Suppressor macrophage treated with lipopolysaccharide for 4 hours (primary cell): ENCODE results near the gene UPK1B.
"Not testable (repeated sequence)": the region's sequence is repeated elsewhere in the genome, so short reads cannot be mapped to it uniquely, and the experiment has no call there.

Source experiments
- DNase-seq: peaks from one replicate; pipeline ENCODE4 v3.0.0-alpha.2; 2020

UPK1B gene

DNA sequence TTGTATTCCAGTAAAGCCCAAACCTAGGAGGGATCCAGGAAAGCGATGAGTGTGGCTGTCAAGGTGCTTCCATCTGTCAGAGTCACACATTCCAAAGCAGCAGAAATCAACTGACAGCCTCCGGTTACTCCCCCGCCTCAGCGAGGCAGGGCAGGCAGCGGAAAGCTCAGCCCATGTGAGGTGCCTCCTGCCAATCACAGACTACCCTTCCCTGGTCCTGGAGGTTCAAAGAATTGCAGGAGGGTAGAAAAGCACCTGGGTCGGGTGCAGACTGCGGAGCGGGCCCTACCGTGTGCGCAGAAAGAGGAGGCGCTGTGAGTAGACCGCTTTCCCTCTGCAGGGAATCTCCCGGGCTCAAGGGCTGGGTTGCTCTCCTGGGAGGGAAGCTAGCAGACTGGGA, at the start of gene UPK1B:
Gene UPK1B, plus strand, starts transcription at position 274 of the 400 bp plus-strand sequence. CDS start 13,144 bp downstream, outside the sequence.
- DNase-seq: no peak

DNA sequence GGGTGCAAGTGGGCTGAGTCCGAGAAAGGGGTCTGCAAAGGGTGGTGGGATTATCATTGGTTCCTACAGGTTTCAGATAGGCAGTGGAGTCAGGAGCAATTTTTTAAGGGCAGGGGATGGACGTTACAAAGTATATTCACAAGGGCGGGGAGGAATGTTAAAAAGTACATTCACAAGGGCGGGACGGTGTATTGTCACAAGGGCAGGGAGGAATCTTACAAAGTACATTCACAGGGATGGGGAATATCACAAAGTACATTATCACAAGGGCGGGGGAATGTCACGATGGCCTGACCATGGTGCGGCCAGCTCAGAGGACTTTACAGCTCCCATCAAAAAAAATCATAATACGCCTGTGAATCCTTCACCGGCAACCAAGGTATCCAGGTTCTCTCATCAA, 48.1 kb upstream of the UPK1B start:
- DNase-seq: no peak

DNA sequence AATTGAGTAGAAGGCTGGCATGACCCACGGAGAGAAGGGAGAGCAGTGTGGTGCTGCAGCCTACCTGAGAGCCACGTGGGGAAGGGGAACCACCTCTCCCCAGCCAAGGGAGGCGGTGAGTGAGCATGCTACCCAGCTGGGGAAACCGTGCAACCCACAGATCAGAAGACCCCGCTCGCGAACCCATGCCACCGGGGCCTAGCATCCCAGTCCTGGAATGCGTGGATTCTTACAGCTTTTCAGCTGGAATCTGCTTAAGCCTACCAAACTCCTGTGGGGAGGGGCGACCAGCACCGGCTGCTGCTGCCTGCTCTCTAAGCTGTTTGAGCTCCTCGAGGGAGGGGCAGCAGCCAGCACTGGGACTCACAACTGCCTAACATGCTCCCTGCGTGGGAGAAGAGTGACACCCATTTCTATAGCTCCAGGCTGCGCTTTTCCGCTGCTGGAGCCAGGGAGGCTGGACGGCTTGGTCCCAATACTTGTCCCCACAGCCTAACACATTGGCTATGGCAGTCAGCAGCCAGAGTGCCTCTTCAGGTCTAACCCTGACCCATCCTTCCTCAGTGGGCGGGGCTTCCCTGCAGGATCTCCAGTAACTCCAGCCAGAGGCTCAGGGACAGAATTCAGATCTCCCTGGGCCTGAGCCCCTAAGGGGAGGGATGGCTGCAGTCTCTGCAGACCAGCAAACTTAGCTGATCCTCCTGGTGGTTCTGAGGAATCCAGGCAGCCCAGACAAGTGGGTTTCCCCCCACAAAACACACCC, 47.5 kb upstream of the UPK1B start:
- DNase-seq: no peak

DNA sequence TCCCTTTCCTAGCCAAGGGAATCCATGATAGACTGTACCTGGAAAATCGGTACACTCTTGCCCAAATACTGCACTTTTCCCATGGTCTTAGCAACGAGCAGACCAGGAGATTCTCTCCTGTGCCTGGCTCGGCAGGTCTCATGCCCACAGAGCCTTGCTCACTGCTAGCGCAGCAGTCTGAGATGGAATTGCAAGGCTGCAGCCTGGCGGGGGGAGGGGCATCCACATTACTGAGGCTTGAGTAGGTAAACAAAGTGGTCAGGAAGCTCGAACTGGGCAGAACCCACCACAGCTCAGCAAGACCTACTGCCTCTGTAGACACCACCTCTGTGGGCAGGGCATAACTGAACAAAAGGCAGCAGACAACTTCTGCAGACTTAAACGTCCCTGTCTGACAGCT, 43.1 kb upstream of the UPK1B start:
- DNase-seq: not testable (repeated sequence)

DNA sequence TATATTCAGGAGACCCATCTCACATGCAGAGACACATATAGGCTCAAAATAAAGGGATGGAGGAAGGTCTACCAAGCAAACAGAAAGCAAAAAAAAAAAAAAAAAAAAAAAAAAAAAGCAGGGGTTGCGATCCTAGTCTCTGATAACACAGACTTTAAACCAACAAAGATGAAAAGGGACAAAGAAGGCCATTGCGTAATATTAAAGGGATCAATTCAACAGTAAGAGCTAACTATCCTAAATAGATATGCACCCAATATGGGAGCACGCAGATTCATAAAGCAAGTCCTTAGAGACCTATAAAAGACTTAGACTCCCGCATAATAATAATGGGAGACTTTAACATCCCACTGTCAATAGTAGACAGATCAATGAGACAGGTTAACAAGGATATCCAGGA, 41.1 kb upstream of the UPK1B start:
- not testable (repeated sequence) for DNase-seq

DNA sequence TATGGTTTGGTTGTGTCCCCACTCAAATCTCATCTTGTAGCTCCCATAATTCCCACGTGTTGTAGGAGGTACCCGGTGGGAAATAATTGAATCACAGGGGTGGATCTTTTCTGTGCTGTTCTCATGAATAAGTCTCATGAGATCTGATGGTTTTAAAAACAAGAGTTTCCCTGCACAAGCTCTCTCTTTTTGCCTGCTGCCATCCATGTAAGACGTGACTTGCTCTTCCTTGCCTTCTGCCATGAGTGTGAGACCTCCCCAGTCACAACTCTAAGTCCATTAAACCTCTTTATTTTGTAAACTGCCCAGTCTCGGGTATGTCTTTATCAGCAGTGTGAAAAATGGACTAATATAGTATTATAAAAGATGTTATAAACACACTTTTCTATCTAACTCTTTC, 34.0 kb upstream of the UPK1B start:
- DNase-seq: not testable (repeated sequence)

DNA sequence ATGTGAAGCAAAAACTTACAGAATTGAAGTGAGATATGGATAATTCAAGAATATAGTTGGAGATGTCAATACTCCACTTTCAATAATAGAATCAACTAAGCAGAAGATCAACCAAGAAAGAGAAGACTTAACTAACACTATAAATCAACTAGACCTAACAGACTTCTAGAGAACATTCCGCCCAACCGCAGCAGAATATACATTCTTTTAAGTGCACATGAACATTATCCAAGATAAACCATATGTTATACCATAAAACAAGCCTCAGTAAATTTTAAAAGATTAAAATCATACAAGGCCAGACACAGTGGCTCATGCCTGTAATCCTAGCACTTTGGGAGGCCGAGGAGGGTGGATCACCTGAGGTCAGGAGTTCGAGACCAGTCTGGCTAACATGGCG, 32.9 kb upstream of the UPK1B start:
- no peak for DNase-seq

DNA sequence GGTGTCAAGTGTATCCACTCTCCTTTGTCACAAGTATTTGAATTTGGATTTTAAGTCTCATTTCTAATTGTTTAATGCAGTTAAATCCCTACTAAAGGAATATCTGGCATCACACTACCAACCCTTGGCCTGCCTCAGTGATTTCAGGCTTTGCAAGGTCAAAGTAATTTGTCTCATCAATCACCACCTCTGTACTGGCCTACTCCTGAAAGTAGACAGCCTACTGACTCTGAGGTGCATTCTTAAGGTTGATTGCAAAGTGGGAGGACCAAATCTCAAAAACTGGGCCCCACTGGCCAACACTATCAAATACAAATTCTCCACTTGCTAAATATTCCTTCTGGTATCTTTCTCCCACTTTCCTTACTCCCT, 28.3 kb upstream of the UPK1B start:
- no peak for DNase-seq

DNA sequence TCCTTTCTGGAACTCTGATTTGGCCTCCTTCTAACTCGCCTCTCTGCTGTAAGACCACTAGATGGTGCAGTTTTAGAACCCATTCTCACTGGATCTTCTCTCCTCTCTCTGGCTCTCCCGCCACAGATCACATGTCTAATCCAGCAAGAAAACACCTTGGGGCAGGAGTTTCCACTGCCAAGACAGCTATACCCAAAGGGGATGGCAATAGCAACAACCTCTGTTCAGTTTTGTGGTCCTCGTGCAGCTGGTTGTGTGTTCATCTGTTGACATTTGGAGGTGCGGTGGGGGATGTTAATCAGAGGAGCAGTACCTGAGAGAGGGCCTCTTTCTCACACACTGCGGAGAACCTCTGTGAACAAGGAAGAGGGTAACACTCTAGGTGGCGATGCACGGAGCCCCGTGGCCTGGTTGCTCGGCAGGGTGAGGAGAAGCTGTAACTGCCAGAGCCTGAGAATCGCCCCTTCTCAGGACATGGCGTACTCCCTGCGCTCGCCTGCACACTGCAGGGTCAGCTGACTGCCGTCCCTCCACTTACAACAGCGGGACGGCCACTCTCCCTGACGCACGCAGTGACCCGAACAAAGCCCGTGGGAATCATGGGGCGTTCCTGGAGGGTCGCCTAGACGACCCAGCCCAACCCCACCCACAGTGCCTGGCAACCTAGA, 27.8 kb upstream of the UPK1B start, which contains the start of gene TEX55:
Gene TEX55, plus strand, starts transcription at position 666 of the 668 bp plus-strand sequence. CDS start 25 bp downstream, outside the sequence.
- peak; percentile 34 for DNase-seq

DNA sequence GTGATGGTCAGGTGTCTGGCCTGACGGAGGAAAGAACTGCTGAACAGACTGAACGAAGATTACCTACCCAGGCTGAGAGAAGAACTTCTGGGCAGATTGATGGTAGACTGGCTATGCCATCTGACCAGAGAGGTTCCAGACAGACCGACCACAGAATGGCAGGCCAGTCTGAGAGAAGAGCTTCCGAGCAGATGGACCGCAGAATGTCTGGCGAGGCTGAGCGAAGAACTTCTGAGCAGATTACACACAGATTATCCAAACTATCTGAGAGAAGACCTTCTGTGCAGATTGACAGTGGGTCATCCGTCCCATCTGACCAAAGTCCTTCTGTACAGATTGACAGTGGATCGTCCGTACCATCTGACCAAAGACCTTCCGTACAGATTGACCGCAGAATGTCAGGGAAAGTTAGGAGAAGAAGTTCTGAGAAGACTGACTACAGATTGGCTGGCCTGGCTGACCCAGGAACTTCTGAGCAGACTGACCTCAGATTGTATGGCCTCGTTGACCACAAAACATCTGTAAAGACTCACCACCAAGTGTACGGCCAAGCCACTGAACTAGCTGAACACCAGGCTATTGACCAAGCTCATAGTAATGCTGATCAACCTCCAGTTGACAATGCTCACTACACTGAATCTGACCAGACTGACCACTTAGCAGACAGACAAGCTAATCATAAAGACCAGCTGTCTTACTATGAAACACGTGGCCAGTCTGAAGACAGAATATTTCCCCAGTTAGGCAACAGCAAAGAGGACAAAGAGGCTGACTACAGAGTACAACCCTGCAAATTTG, 26.6 kb upstream of the UPK1B start:
- DNase-seq: no peak

DNA sequence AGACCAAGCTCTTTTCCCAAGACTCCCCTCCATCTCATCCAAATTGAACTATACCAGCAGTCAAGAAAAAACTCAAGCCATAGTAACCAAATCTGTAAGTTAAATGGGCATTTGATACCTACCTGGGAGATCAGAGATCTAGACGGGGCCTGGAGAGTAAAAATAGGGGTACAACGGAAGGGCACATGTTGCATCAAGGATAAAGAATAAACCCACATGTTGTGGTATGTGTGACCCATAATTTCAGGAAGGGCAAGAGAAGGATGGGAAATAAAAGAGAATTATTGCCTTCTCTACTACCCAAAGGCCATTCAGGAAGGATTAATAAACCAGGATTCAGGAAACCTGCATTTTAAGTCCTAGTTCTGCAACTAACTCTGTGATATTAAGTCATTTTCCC, 25.9 kb upstream of the UPK1B start:
- no peak for DNase-seq

DNA sequence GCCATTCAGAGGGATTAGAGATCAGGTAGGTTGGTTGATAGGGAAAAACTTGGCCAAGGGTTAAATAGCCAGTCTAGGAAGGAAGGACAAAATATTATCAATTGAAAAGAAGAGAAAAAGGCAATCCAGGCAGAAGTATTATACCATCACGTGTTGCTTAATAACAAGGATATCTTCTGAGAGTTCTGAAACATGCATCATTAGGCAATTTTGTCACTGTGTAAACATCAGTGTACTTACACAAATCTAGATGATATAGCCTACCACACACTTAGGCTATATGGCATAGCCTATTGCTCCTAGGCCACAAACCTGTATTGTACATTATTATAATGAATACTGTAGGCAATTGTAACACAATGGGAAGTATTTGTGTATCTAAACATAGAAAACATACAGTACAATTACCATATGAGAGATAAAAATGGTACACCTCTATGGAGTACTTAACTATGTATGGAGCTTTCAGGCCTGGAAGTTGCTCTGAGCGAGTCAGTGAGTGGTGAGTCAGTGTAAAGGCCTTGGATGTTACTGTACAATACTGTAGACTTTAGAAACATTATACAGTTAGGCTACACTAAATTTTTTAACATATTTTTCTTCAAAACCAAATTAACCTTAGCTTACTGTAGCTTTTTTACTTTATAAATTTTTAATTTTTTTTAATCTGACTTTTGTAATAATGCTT, 24.8 kb upstream of the UPK1B start:
- DNase-seq: no peak

DNA sequence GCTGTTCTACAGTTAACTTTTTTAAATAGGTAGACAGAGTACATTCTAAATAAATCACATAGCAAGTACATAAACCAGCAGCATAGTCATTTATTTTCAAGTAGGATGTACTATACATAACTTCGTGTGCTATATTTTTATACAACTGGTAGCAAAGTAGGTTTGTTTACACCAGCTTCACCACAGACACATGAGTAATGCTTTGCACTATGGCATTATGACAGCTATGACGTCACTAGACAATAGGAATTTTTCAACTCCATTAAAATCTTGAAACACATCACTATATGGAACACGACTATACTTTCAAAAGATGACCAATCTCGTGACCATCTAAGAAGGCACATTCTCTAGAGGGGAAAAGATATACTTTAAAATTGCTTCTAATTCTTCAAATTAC, 23.9 kb upstream of the UPK1B start:
- DNase-seq: no peak

DNA sequence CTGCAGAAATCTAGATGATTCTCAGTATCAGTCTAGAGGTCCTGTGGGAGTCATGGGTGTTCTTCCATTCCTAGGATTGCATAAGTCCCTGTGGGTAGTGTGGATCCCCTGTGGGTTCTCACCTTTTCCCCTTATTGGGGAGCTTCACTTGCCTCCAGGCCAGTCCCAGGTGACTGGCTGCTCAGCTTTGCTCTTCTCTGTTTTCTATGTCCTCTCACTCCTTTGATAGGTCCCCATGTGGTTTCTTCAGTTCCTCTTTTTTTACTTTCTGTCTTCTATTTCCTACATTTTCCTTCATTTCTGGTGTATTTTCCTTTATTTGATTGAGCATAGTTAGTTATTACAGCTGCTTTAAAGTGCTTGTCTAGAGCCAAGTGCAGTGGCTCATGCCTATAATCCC, 16.5 kb upstream of the UPK1B start:
- DNase-seq: no peak

DNA sequence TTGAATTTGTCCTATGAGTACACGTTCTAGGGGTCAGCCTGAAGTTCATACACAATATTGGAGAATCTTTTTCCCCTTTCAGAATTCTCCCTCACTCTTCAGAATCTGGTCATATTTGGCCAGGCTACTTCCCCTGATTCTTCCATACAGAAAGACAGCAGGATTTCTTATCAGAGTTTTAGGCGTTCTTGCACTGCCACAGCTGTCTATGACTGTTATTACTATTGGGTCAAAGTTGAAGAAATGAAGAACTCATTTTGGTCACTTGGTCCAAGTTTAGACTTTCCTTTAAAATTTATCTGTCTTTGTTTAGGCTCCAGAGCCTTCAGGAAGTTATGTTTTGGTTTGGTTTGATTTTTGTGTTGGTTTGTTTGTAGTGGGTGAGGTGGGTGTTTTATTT, 15.4 kb upstream of the UPK1B start:
- DNase-seq: no peak

DNA sequence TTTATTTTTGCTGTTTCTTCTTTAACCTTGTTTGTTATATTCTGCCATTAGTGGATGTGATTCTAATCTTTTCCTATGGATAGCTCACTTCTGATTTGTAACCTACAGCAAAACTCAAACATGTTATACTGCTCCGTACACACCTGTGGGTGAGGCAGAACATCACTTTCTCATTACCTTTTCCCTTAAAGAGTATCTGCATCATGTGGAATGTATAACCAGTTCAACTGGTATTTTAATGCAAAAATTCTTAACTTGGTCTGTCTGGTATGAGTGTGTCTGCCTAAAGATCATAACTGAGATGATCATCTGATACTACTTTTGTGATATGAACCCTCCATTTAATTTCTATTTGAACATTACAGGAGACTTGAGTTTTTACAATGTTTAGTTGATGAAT, 13.0 kb upstream of the UPK1B start:
- DNase-seq: no peak

DNA sequence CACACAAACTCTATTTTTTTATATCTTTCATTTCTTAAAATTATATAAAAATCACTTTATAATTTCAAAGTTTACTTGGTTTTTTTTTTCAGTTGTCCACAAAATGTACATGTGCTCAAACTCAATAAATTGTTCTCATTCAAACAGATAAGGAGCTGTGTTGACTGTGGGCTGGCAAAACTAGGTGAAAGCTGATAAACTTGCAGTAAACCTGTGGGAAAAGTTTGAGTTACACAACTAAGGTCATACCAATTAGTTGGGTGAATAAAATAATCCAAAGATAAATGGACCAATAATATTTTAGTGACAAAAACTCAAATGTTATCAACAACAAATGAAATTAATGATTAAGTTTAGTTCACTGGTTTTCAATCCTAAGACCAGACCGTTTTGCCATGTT, 12.6 kb upstream of the UPK1B start:
- DNase-seq: no peak

DNA sequence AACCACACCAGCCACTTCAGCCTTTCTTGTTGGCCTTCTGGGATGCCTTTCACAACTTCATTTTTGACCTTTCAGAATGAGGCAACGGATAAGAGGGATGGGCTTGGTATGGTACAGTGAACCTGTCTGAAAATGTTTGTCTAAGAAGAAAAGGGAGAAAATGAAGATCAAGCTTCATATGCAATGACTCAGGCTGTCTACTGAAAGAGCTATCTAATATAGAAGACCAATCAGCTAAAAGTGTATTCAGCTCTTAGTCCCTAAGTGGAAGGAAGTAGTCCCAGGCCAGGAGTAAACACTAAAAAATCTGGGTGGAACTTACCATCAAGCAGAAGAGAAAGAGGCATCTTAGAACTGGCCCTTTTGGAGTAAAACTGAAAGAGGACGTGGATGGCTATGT, 12.2 kb upstream of the UPK1B start:
- DNase-seq: no peak

DNA sequence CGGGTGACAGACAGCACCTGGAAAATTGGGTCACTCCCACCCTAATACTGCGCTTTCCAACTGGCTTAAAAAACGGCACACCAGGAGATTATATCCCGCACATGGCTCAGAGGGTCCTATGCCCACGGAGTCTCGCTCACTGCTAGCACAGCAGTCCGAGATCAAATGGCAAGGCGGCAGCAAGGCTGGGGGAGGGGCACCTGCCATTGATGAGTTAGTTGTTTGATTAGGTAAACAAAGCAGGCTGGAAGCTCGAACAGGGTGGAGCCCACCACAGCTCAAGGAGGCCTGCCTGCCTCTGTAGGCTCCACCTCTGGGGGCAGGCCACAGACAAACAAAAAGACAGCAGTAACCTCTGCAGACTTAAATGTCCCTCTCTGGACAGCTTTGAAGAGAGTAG, 8.7 kb upstream of the UPK1B start:
- DNase-seq: not testable (repeated sequence)

DNA sequence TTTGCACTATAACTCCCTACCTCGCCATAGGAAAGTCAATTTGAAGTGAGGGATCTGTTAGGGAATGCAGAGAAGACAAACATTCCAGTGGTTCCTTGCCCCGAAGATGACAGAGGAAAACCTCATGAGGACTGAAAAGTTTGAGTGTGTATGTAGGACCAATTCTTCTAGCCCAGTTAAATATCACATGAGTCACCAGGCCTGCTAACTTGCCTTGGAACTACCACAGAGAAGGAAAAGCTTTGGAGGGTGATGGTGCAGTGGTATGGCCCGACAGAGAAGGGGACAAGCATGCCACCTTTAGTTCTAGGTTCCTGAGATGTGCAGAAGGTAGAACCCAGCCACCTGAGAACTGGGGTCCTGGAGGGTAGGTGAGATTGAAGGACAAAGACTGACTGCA, 2.6 kb upstream of the UPK1B start:
- DNase-seq: no peak

DNA sequence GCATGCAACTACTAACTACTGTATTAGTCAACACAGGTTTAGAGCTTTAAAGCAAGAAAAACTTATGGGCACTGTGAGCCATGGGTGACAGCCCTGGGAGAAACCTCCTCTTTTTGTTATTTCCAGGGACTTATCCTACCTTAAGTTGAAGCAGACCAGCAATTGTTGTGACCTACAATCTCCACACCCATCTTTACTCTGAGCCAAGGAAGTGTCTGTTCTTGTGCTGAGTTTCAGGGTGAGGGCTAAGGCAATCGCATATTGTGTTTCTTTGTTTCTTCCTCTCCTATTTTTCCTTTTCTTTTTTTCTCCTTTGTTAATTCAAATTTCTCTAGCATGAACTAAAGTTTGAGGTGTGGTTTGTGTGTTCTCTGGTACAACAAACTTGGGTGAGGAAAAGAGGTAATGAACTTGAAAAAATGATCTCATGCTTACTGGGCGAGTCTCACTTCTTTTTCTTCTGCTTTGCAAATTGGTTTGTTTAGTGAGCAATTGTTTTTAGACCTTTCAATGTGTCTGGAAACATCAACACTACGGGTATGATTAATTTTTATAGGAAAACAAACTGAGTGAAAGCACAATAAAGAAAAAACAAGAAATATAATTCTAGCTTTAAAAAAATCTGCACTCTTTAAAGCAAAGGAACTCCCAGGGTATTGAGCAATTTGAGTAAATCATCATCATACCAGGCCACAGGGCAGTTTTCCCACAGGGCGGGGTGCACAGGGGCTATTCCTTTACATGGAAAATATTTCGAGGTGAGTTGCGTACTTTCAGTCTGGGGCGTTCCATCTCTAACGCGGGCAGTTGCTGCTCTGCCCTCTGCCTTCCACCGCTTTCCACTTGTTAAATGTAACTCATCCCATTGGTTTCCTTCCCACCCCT, 2.7 kb downstream of the UPK1B start:
- no peak for DNase-seq

DNA sequence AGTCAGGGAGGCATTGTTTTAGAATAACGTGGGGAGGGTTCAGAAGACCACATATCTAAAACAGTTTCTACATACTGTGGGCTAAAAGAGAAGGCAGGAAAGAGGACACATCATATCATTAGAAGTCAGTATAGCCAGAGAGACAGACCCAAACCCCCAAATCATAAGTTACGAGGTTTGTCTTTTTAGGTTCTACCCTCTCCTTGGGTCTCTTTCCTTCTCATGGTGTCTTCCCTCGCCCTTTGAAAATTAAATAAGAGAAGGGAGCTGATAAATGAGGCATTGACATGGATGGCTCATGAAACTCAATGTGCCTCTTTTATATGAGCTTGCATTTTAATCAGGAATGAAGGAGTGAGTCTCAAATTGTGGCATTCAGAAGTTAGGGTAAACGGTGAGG, 3.4 kb downstream of the UPK1B start:
- DNase-seq: no peak
